ENCODE data around the gene GIN1. TPM values are rescaled to one million over a fixed set of nuclear protein-coding genes. Genes with fewer than 3 reads are reported as not detected.

GIN1 gene
- total and polyA plus RNA-seq, 9 of the 15 experiments (the other 6 are each of a cell fraction or from before 2014, with no cell fraction given), result 2.4 to 9.8 (median 7.8) TPM

DNA sequence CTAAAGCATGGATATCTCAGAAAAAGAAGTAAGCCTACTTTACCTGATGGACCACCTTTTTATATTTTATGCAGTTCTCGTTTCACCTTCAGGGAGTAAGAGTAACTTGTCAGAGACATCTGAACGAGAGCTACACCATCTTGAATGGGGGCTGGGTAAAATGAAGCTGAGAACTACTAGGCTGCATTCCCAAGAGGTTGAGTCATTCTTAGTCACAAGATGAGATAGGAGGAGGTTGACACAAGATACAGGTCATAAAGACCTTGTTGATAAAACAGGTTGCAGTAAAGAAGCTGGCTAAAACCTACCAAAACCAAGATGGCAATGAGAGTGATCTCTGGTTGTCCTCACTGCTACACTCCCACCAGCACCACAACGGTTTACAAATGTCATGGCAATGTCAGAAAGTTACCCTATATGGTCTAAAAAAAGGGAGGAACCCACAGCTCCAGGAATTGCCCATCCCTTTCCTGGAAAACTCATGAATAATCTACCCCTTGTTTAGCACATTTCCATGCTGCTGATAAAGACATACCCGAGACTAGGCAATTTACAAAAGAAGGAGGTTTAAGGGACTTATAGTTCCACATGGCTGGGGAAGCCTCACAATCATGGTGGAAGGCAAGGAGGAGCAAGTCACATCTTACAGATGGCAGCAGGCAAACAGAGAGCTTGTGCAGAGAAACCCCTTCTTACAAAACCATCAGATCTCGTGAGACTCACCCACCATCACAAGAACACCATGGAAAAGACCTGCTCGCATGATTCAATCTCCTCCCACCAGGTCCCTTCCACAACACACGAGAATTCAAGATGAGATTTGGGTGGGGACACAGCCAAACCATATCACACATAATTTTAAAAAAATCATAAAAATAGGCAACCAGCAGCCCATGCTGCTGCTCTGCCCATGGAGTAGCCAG is 62.5 kb downstream of the GIN1 start (continued):
- TF ChIP-seq SIRT6 (IDR thresholded peaks at IDR 0.05; ENCODE audit: low read depth, low read length), result no peak
- TF ChIP-seq OTX1 (CRISPR knock-in tag; IDR thresholded peaks at IDR 0.05), result peak; percentile 79; the same call in 1 of the 2 replicates
- TF ChIP-seq BCL6 (CRISPR knock-in tag; IDR thresholded peaks at IDR 0.05), result peak; percentile 87
- no peak for TF ChIP-seq KDM2B (CRISPR knock-in tag; IDR thresholded peaks at IDR 0.05)
- peak; percentile 92 for TF ChIP-seq HSF4 (CRISPR knock-in tag; IDR thresholded peaks at IDR 0.05; ENCODE audit: borderline replicate concordance)
- no peak for TF ChIP-seq CBX3 (IDR thresholded peaks at IDR 0.05; ENCODE audit: borderline replicate concordance in 1 of 2, low read length in 2 of 2)
- no peak for TF ChIP-seq CCAR2 (IDR thresholded peaks at IDR 0.05; ENCODE audit: low read depth, low read length)
- peak; percentile 39 for TF ChIP-seq RFX1 (IDR thresholded peaks at IDR 0.05)
- TF ChIP-seq CBX5 (IDR thresholded peaks at IDR 0.05; ENCODE audit: borderline replicate concordance, low read depth), result no peak
- TF ChIP-seq BCOR (IDR thresholded peaks at IDR 0.05), result no peak
- TF ChIP-seq ZNF589 (CRISPR knock-in tag; IDR thresholded peaks at IDR 0.05; ENCODE audit: low read depth), result peak; percentile 100
- TF ChIP-seq, protein P1, sequence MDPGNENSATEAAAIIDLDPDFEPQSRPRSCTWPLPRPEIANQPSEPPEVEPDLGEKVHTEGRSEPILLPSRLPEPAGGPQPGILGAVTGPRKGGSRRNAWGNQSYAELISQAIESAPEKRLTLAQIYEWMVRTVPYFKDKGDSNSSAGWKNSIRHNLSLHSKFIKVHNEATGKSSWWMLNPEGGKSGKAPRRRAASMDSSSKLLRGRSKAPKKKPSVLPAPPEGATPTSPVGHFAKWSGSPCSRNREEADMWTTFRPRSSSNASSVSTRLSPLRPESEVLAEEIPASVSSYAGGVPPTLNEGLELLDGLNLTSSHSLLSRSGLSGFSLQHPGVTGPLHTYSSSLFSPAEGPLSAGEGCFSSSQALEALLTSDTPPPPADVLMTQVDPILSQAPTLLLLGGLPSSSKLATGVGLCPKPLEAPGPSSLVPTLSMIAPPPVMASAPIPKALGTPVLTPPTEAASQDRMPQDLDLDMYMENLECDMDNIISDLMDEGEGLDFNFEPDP (CRISPR knock-in tag; IDR thresholded peaks at IDR 0.05), result peak; percentile 80; the same call in 1 of the 2 replicates
- TF ChIP-seq SREBF1 (IDR thresholded peaks at IDR 0.05; ENCODE audit: borderline replicate concordance, low read depth, low read length), result no peak
- TF ChIP-seq, protein P2, sequence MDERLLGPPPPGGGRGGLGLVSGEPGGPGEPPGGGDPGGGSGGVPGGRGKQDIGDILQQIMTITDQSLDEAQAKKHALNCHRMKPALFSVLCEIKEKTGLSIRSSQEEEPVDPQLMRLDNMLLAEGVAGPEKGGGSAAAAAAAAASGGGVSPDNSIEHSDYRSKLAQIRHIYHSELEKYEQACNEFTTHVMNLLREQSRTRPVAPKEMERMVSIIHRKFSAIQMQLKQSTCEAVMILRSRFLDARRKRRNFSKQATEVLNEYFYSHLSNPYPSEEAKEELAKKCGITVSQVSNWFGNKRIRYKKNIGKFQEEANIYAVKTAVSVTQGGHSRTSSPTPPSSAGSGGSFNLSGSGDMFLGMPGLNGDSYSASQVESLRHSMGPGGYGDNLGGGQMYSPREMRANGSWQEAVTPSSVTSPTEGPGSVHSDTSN (CRISPR knock-in tag; IDR thresholded peaks at IDR 0.05; ENCODE audit: low read depth), result no peak
- TF ChIP-seq, protein P2 (tag; conservative IDR thresholded peaks at IDR 0.05; ENCODE audit: low read depth), result peak; percentile 48; the same call in 1 of the 2 replicates
- TF ChIP-seq, protein P3, sequence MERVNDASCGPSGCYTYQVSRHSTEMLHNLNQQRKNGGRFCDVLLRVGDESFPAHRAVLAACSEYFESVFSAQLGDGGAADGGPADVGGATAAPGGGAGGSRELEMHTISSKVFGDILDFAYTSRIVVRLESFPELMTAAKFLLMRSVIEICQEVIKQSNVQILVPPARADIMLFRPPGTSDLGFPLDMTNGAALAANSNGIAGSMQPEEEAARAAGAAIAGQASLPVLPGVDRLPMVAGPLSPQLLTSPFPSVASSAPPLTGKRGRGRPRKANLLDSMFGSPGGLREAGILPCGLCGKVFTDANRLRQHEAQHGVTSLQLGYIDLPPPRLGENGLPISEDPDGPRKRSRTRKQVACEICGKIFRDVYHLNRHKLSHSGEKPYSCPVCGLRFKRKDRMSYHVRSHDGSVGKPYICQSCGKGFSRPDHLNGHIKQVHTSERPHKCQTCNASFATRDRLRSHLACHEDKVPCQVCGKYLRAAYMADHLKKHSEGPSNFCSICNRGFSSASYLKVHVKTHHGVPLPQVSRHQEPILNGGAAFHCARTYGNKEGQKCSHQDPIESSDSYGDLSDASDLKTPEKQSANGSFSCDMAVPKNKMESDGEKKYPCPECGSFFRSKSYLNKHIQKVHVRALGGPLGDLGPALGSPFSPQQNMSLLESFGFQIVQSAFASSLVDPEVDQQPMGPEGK (CRISPR knock-in tag; IDR thresholded peaks at IDR 0.05; ENCODE audit: borderline replicate concordance), result peak; percentile 85; the same call in 1 of the 2 replicates
- no peak for TF ChIP-seq ZNF384 (IDR thresholded peaks at IDR 0.05; ENCODE audit: low read depth, low read length)
- peak; percentile 95 for TF ChIP-seq MEF2D (tag; conservative IDR thresholded peaks at IDR 0.05; ENCODE audit: low read depth)
- TF ChIP-seq MXI1 (IDR thresholded peaks at IDR 0.05; ENCODE audit: low read depth, low read length), result no peak
